ENCODE results near the gene LENEP.

LENEP gene

GRCh38 chr1:155014709-155015508 is 21.5 kb downstream of the LENEP start:
- Histone ChIP-seq H3K27me3 (ENCODE audit: insufficient read depth, low read depth, severe bottlenecking) (no peaks in the 10 kb centered on the region), H3K9me3 (ENCODE audit: severe bottlenecking) (no peaks in the 10 kb centered on the region), H3K27ac (no peak overlapping the region), H3K4me3 (ENCODE audit: low read depth, low read length) (no peak overlapping the region), H3K36me3 (peaks cover 34% of the 10 kb centered on the region)
- TF ChIP-seq, protein P1, sequence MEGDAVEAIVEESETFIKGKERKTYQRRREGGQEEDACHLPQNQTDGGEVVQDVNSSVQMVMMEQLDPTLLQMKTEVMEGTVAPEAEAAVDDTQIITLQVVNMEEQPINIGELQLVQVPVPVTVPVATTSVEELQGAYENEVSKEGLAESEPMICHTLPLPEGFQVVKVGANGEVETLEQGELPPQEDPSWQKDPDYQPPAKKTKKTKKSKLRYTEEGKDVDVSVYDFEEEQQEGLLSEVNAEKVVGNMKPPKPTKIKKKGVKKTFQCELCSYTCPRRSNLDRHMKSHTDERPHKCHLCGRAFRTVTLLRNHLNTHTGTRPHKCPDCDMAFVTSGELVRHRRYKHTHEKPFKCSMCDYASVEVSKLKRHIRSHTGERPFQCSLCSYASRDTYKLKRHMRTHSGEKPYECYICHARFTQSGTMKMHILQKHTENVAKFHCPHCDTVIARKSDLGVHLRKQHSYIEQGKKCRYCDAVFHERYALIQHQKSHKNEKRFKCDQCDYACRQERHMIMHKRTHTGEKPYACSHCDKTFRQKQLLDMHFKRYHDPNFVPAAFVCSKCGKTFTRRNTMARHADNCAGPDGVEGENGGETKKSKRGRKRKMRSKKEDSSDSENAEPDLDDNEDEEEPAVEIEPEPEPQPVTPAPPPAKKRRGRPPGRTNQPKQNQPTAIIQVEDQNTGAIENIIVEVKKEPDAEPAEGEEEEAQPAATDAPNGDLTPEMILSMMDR (IDR thresholded peaks at IDR 0.05; ENCODE audit: low read depth, low read length) = no peak
- peak; percentile 33 for DNase-seq

DNA sequence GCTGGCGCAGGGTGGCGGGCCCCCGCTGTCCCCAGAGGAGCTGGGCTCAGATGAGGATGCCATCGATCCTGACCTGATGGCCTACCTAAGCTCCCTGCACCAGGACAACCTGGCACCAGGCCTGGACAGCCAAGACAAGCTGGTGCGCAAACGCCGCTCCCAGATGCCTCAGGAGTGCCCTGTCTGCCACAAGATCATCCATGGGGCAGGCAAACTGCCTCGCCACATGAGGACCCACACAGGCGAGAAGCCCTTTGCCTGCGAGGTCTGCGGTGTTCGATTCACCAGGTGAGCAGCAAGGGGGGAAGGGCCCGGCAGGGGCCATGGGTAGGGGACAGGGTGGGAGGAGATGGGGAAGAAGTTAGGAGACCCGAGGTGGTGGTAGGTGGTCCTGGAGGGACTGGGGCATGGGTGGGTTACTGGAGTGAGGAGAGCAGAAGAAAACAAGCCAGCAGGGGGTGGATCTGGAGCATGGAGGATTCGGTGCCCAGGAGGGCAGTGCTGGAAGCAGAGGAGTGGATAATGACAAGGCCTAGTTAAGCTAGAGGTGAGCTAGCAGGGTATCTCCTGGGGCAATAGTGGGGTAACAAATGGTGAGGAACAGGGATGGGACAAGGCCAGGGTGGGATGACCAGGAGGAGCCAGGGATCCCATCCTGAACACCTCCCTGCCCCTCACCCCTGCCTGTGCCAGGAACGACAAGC is 22.3 kb downstream of the LENEP start:
- no peak for DNase-seq
- H3K36me3 ChIP-seq = peaks cover 34% of the 10 kb centered on the region
- no peak overlapping the region for H3K4me3 ChIP-seq (ENCODE audit: low read depth, low read length)
- no peak overlapping the region for H3K27ac ChIP-seq
- TF ChIP-seq, protein P1 (IDR thresholded peaks at IDR 0.05; ENCODE audit: low read depth, low read length) = no peak
- no peaks in the 10 kb centered on the region for H3K27me3 ChIP-seq (ENCODE audit: insufficient read depth, low read depth, severe bottlenecking)
- no peaks in the 10 kb centered on the region for H3K9me3 ChIP-seq (ENCODE audit: severe bottlenecking)

DNA sequence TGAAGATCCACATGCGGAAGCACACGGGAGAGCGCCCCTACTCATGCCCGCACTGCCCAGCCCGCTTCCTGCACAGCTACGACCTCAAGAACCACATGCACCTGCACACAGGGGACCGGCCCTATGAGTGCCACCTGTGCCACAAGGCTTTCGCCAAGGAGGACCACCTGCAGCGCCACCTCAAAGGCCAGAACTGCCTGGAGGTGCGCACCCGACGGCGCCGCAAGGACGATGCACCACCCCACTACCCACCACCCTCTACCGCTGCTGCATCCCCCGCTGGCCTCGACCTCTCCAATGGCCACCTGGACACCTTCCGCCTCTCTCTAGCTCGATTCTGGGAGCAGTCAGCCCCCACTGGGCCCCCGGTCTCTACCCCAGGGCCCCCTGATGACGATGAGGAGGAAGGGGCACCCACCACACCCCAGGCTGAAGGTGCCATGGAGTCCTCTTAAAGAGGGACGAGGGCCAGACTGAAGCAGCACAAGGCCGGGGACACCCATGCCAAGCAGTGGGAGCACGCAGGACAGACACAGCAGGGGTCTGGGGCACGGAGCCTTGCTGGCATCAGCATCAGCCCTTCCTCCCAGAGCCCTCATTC is 22.9 kb downstream of the LENEP start:
- peaks cover 34% of the 10 kb centered on the region for H3K36me3 ChIP-seq
- H3K9me3 ChIP-seq (ENCODE audit: severe bottlenecking) = no peaks in the 10 kb centered on the region
- no peak overlapping the region for H3K4me3 ChIP-seq (ENCODE audit: low read depth, low read length)
- H3K27me3 ChIP-seq (ENCODE audit: insufficient read depth, low read depth, severe bottlenecking) = no peaks in the 10 kb centered on the region
- TF ChIP-seq, protein P1 (IDR thresholded peaks at IDR 0.05; ENCODE audit: low read depth, low read length) = no peak
- DNase-seq = peak; percentile 28
- peak overlapping the region; percentile 84 for H3K27ac ChIP-seq

GRCh38 chr1:155017041-155017945 is 23.9 kb downstream of the LENEP start:
- peak; percentile 98 for DNase-seq
- Histone ChIP-seq H3K9me3 (ENCODE audit: severe bottlenecking) (no peaks in the 10 kb centered on the region), H3K36me3 (peaks cover 34% of the 10 kb centered on the region), H3K27me3 (ENCODE audit: insufficient read depth, low read depth, severe bottlenecking) (no peaks in the 10 kb centered on the region), H3K4me3 (ENCODE audit: low read depth, low read length) (peak overlapping the region; percentile 44), H3K27ac (peak overlapping the region; percentile 84)
- TF ChIP-seq, protein P1 (IDR thresholded peaks at IDR 0.05; ENCODE audit: low read depth, low read length) = peak; percentile 100

DNA sequence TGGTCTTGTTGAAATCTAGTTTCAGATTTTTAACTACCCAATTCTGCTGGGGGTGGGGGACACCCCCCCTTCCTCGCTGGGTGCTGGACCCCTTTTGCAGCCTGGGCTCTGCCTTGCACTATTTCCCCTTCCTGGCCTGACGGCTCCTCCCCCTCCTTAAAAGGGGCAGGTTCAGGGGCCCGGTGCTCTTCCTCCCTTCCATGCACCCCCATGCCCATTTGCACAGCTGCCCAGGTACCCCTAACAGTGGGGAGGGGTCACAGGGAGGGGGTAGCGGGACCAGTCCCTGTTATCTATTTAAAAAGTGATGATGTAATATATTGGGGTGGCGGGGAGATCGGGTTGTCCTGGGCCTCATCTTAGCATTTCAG is 24.5 kb downstream of the LENEP start:
- Histone ChIP-seq H3K4me3 (ENCODE audit: low read depth, low read length) (peak overlapping the region; percentile 44), H3K36me3 (peaks cover 34% of the 10 kb centered on the region), H3K27me3 (ENCODE audit: insufficient read depth, low read depth, severe bottlenecking) (no peaks in the 10 kb centered on the region), H3K27ac (peak overlapping the region; percentile 84), H3K9me3 (ENCODE audit: severe bottlenecking) (no peaks in the 10 kb centered on the region)
- no peak for DNase-seq
- TF ChIP-seq, protein P1 (IDR thresholded peaks at IDR 0.05; ENCODE audit: low read depth, low read length) = no peak
